SK-N-SH treated with all-trans-retinoic acid at 6 μM for 48 hours (cell line): ENCODE results near the gene C6orf89.

Experiments
- OSR1 ChIP-seq: fragments of 250-450 bp; sonication (Bioruptor Pico); IDR thresholded peaks from 2 replicates; pipeline ENCODE4 v1.8.0; 2022; ENCODE audit warnings: moderate library complexity, mild to moderate bottlenecking, inconsistent platforms
- RARB ChIP-seq: fragments of 250-450 bp; sonication (Bioruptor Pico); IDR thresholded peaks from 2 replicates; pipeline ENCODE4 v1.8.0; 2021; ENCODE audit warnings: mild to moderate bottlenecking, moderate library complexity
- TOX ChIP-seq: fragments of 250-450 bp; sonication (Bioruptor Pico); IDR thresholded peaks from 2 replicates; pipeline ENCODE4 v1.8.0; 2021; ENCODE audit warnings: mild to moderate bottlenecking, moderate library complexity, borderline replicate concordance
- ZFP30 ChIP-seq: fragments of 450-650 bp; formaldehyde crosslinking; IDR thresholded peaks from 2 replicates; pipeline ENCODE4 v1.5.0; 2022; ENCODE audit warnings: mild to moderate bottlenecking, moderate library complexity

DNA sequence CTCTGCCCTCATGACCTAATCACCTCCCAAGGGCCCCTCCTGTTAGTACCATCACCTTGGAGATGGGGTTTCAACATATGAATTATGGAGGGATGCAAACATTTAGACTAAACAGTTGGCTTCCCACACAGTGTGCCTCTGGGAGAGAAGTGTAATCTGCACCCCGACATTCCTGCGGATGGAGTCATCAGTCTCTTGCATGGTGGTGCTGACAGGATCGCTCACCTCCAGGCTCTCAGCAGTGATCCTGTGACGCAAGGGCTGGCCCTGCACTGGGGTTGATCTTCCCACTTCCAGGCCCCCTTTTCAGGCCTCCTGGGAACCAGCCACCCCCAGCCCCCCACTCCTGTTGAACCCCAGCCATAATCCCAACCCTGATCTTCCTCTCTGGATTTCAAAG is 52.8 kb downstream of the C6orf89 start:
- no peak for TF ChIP-seq ZFP30 (CRISPR knock-in tag)
- no peak for TF ChIP-seq OSR1 (CRISPR knock-in tag)
- TF ChIP-seq RARB, result no peak
- no peak for TF ChIP-seq TOX (CRISPR knock-in tag)
